GM12878 (cell line): ENCODE measurements around the gene VMP1. TPM values are rescaled to one million over a fixed set of nuclear protein-coding genes. Genes with fewer than 3 reads are reported as not detected.

ENCODE experiments used
- CUX1 ChIP-seq: IDR thresholded peaks from 2 replicates; pipeline ENCODE4 v1.6.1; 2012; ENCODE audit warnings: improper control_type of control experiment, low read depth, low read length; ENCODE audit not compliant: insufficient replicate concordance
- EED ChIP-seq: sonication (generic); IDR thresholded peaks from 2 replicates; pipeline ENCODE4 v1.6.1; 2016; ENCODE audit warnings: antibody characterized with exemption, low read depth
- MLLT1 ChIP-seq: fragments of 450-650 bp; IDR thresholded peaks from 2 replicates; pipeline ENCODE4 v1.6.1; 2016; ENCODE audit warnings: mild to moderate bottlenecking
- RFX5 ChIP-seq: IDR thresholded peaks from 2 replicates; pipeline ENCODE4 v1.6.1; 2011; ENCODE audit warnings: low read depth, low read length, improper control_type of control experiment
- SMAD5 ChIP-seq: IDR thresholded peaks from 2 replicates; pipeline ENCODE4 v1.6.1; 2016; ENCODE audit warnings: antibody characterized with exemption, low read depth
- ZNF687 ChIP-seq: fragments of 450-650 bp; IDR thresholded peaks from 2 replicates; pipeline ENCODE4 v1.6.1; 2017; ENCODE audit warnings: mild to moderate bottlenecking, moderate library complexity
- polyA plus RNA-seq, 11 experiments: library from polyadenylated mRNA; depleted of rRNA in 4 of 11; unstranded in 6 of 11; stranded (reverse) in 5 of 11; fragments of >200 nt; fragmentation: Nextera tagmentation in 4 of 11; fragmentation: Illumina TruSeq in 1 of 11; extraction: Ambion mirVana in 4 of 11; extraction: Trizol in 1 of 11; gene quantifications; 1 replicate in 1 of 11; 2 replicates in 10 of 11; pipeline versions ENCODE4 v1.2.1 to v1.2.3, GENCODE V29; 2011 to 2016; ENCODE audit warnings: inconsistent platforms in 2 of 11, missing spikeins in 2 of 11, low read depth in 1 of 11
- total RNA-seq, 4 experiments: library from RNA; depleted of rRNA in 3 of 4; stranded (reverse); fragments of >200 nt in 3 of 4; fragmentation: Illumina TruSeq in 1 of 4; extraction: Trizol in 1 of 4; gene quantifications; 2 replicates each; pipeline versions ENCODE4 v1.2.1 to v1.2.3, GENCODE V29; 2013 to 2021

Gene VMP1
- total and polyA plus RNA-seq, 10 of the 15 experiments (the other 5 are each of a cell fraction or from before 2014, with no cell fraction given) = 88.4 to 199 (median 132) TPM

GRCh38 chr17:59757043-59757442 lies 49.6 kb downstream of the VMP1 start (continued):
- no peak for TF ChIP-seq ZNF687
- no peak for TF ChIP-seq SMAD5
- TF ChIP-seq EED = no peak
- no peak for TF ChIP-seq CUX1
- TF ChIP-seq MLLT1 = no peak
- TF ChIP-seq RFX5 = no peak
- TF ChIP-seq, all 136 proteins: peak for 0
